ENCODE data around the gene ATF7IP.

ATF7IP gene

DNA sequence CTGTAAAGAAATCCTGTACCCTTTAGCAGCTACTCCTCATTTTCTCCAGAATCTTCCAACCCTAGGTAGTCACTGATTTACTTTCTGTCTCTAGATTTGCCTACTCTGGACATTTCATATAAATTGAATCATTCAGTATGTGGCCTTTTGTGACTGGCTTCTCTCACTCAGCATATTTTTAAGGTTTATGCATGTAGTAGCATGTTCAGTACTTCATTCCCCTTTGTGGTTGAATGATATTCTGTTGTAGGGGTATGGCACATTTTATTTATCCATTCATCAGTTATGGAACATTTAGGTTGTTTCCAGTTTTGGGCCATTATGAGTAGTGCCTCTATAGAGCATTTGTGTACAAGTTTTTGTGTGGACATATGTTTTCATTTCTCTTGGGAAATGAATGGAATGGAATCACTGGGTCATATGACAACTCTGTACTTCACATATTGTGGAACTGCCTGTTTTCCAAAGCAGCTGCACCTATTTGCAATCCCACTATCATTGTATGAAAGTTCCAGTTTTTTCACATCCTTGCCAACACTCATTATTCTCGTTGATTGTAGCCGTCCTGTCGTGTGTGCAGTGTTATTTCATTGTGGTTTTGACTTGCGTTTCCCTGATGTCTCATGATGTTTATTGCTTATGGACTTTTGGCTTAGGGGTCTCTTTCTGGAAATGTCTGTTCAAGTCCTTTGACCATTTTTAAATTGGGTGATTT is 57.2 kb downstream of the ATF7IP start:
- DNase-seq: no peak

DNA sequence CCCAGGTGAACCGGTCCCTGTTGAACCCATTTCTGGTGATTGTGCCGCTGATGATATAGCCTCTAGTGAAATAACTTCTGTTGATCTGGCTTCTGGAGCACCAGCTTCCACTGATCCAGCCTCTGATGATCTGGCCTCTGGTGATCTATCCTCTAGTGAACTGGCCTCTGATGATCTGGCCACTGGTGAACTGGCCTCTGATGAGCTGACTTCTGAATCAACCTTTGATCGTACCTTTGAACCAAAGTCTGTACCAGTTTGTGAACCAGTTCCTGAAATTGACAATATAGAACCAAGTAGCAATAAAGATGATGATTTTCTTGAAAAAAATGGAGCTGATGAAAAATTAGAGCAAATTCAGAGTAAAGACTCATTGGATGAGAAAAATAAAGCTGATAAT is 59.1 kb downstream of the ATF7IP start:
- DNase-seq: no peak

DNA sequence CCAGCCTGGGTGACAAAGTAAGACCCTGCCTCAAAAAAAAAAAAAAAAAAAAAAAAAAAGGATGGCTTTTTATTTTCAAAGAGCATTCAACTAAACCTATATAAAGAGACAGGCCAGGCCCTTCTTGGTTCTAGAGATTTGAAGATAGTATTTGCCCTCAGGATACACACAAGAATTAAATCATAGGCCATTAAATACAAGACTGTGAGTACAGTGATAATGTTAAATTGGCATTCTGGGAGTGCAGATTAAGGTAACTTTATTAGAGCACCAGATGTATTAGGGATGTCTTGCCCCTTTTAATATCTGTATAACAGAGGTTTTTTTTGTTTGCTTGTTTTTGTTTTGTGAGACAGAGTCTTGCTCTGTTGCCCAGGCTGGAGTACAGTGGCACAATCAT is 61.3 kb downstream of the ATF7IP start:
- no peak for DNase-seq

DNA sequence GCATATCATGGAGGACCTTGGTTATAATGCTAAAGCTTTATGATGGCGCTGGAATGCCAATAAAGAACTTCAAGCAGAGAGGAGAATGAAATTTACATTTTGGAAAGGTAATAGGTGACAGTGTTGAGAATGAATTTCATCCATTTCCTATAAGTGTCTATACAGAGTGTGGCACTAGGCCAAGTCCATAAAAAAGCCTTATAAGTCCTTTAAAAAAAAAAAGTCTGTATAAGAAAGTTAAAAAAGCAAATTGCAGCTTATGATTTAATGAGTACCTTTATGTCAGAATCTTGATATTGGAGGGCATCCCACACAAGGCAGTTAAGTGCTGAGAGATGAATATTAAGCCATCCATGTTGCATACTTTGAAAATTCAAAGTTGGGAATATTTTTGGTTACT is 62.4 kb downstream of the ATF7IP start:
- DNase-seq: no peak

DNA sequence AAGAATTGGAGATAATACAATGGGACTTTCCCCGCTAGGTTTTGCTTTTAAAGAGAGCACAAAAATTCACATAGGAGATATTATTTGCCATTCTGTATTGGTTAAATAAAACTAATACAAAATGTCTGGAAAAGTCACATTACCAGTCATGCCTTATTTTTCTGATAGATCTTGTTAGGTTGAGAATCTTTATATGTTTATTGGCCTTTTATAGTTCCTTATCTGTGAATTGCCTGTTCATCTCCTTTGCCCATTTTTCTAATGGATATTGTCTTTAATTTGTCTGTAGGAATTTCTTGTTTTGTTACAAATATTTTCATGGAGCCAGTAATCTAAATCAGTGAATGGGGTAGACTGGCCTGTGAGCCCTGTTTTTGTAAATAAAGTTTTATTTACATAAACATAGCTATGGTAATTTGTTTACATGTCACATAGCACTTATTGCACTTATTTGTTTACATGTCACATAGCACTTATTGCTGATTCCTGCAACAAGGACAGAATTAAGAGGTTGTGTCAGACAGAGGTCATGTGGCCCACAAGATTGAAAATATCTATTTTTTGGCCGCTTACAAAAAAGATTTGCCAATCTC is 65.0 kb downstream of the ATF7IP start:
- DNase-seq: no peak

DNA sequence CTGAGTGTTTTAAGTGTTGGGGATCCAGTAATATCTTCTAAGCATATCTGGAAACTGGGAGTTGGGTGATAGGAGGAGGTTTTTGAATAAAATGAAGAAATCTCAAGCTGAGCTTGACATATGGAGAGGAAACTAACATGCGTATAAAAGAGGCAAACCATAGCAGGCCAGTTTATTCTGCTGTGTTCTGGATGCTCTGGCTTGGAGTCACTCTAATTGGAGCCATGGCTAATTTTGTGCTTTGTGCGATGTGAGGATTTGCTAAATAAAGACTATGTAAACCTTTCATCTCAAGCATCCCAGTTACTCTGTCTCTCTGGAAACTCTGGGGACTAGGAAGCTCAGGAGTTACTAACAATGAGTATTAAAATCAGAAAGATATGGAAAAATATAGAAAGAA is 66.5 kb downstream of the ATF7IP start:
- no peak for DNase-seq

DNA sequence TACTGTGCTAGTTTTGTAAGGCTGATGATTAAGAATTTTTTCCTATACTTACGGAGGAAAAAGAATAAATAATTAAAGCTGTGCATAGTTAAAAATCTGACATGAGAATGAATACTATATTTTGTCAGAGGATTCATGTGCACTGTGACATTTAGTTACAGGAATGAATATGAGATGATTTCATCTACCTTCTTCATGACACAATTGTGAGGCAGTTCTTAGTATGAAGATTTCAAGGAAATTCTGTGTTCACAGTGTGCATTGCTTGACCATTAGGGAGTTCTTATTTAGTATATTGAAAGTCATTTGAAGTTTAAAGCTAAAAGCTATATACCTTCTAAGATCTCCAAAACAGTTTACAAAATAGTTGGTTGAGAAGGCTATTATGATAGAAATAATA is 70.1 kb downstream of the ATF7IP start:
- no peak for DNase-seq

DNA sequence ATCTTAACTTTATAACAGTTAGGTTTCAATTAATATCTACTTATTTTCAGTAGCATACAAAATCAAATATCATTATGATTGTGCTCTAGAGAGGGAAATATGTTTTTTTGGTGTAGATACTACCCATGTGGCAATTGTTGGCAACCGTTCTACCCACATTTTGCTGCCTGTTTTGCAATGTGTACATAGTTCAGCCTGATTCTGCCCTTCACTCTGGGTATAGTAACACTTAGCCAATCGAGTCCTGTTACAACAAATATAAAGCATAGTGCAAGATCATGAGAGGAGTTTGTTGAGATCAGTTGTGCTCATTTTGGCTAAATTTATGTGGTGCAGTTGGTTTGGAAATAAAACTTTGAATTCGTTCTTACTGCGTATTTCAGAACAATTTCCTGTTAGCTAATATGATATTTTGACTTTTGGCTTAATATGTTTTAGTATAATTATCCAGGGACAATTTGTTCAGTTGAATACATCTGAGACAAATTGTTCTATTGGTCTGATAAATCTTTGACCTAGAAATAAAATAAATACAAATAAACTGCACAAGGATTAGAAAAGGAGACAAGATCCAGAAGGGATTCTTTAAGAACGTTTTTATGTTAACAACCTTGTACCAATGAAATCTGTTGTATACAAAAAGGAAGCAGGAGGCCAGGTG is 76.9 kb downstream of the ATF7IP start:
- no peak for DNase-seq

DNA sequence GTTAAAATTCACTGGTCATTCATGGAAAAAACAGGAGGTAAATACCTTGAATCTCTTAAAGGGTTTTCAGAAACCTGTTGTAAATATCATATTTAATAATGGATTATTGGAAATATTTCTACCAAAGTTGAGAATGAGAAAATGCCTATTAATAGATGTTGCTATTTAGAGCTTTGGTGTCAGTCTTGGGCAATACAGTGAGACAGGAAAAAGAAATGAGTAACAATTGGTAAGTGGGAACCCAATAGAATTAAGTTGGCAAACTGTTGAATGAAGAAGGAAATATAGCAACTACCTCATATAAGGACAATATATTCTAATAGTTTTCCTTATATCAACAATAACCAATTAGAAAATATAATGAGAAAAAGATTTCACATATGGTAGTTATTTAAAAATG is 78.0 kb downstream of the ATF7IP start:
- no peak for DNase-seq

DNA sequence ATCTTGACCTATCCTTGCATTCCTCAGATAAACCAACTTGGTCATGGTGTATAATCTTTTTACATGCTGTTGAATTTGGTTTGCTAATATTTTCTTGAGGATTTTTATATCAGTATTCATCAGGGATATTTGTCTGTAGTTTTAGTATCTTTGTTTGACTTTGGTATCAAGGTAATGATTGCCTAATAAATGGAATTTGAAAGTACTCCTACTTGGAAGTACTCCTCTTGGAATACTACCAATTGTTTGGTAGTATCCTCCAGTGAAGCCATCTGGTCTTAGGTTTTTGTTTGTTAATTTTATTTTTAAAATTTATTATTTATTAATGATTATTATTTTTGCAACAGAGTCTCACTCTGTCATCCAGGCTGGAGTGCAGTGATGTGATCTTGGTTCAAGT is 85.0 kb downstream of the ATF7IP start:
- DNase-seq: no peak

DNA sequence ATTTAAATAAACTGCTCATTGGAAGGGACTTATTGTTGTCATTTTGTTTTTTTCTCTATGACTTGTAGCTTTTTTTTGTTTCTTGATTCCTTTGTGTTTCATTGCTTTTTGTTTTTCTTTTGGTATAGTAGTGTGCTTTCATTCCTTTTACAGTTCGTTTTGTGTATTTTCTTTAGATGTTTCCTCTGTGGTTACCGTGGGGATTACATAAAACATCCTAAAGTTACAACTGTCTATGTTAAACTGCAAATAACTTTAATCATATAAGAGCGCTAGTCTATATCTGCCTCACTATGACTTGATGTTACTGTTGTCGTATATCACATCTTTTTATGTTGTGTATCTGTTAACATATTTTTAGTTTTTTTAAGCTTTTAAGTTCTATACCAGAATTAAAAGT is 86.9 kb downstream of the ATF7IP start:
- DNase-seq: no peak

DNA sequence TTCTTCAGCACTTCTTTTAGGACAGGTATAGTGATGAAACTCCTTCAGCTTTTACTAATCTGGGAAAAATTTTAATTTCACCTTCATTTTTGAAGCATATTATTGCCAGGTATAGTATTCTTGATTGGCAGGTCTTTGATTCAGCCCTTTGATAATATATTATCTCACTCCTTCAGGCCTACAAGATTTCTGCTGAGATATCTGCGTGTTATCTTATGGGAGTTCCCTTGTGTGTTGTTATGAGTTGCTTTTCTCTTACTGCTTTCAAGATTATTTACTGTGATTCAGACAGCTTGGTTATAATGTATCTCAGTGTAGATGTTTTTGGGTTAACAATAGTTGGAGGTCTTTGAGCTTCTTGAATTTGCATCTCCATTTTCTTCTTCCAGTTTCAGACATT is 87.4 kb downstream of the ATF7IP start:
- DNase-seq: no peak

DNA sequence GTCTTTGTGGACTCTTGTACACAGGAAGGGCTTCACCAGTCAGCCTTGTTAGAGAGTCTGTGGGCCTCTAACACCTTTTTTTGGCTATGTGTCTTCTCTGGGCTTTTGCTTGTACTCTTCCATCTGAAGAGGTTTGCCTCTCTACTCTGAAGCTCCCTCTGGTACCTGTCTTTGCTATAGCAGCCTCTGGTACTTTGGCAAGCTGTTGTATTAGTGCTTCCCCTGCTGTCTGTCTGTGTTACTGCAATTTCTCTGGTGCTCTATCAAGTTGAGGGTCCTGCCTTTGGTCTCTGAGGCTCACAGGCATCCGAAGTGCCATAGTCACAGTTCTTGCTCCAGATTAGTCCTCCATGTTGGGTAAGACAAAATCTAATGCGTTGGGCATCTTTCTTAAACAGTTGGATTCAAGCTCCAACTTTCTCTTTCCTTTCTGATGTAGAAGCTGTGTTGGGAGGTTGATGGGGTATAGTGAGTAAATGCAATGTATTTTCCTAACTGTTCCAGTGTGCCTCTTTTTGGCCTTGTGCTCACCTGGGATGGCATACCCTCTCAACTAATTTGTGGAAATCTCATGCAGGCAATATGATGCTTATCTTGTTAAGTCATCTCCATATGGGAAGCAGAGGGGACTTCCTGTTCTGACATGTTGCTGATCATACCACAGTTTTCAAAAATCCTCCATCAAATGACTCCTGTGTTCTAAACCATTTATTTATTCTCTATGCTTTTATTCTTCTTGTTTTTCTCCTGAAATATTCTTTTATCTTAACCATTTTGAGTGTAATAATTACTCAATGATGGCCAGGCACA is 88.8 kb downstream of the ATF7IP start:
- DNase-seq: no peak

DNA sequence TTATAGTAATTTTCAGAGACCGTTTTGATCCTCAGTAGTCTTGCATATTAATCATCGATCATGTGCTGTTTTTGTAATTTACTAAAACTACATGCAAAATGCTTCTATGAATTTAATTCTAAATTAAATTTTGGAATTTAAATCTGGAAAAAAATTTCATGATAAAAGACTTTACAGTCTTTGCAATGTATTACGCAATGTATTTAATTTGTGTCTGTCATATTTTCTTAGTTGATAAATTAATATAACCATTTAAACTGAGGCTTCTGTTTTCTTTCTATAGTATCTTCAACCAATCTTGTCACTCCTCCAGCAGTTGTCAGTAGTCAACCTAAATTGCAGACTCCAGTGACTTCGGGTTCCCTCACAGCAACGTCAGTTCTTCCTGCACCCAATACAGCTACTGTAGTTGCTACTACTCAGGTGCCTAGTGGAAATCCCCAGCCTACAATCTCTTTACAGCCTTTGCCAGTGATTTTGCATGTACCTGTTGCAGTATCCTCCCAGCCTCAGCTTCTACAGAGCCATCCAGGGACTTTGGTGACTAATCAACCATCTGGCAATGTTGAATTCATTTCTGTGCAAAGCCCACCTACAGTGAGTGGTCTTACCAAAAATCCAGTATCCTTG is 94.8 kb downstream of the ATF7IP start:
- no peak for DNase-seq

DNA sequence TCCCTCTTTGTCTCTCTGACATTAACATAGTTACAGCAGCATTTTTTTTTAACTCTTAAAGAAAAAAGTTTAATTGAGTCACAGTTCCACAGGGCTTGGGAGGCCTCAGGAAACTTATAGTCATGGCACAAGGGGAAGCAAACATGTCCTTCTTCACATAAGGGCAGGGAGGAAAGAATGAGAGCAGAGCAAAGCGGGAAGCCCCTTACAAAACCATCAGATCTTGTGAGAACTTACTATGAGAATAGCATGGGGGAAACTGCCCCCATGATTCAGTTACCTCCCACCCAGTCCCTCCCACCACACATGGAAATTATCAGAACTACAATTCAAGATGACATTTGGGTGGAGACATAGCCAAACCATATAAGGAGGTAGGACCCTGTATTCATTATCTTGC is 106.0 kb downstream of the ATF7IP start:
- DNase-seq: no peak

DNA sequence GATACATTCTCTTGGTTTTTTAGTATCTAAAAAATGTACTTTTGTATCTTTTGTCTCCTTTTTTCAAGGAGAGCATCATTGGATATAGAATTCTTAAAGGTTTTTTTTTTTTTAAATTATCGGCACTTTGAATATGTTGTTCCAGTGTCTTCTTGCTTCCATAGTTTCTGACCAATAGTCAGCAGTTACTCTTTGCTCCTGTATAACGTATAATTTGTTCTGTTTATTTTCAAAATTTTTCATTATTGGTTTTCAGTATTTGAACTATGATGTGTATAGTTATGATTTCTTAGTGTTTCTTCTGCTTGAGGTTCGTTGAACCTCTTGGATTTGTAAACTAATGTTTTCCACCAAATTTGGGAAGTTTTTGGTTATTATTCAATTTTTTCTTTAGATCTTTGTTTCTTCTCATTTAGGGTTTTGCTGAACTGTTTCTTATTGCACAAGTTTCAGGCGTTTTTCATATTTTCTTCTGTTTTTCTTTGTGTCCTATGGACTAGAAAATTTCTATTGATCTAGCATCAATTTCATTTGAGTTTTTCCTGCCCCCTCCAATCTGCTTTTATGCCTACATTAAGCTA is 108.3 kb downstream of the ATF7IP start:
- DNase-seq: no peak

DNA sequence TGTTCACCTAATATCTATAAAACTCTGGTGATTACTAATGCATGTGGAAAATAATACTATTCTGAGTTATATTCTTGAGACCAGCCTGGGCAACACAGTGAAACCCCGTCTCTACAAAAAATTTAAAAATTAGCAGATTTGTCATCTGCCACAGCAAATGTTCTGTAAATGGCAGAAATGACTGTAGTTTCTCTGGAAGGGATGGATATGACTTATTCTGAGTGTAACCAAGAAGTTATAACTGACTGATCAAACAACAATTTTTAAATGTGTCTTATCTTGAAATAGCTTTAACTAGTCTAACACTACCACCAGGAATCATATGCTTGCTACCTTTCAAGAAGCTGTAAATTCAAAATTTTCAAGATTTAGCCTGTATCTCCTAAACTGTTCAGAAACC is 113.5 kb downstream of the ATF7IP start:
- no peak for DNase-seq

DNA sequence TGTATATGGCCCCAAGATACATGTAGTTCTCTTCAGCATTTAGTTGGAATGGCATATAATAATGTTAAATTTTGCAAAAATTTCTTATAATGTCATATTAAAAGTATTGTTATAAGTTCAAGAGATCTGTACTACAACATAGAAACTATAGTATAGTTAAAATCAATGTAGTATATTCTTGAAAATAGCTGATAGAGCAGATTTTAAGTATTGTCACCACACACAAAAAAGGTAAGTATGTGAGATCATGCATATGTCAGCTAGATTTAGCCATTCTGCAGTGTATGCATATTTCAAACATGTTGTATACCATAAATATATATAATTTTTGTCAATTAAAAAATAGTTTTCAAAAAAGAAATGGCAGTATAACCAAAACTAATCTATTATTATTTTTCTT is 115.7 kb downstream of the ATF7IP start:
- no peak for DNase-seq

DNA sequence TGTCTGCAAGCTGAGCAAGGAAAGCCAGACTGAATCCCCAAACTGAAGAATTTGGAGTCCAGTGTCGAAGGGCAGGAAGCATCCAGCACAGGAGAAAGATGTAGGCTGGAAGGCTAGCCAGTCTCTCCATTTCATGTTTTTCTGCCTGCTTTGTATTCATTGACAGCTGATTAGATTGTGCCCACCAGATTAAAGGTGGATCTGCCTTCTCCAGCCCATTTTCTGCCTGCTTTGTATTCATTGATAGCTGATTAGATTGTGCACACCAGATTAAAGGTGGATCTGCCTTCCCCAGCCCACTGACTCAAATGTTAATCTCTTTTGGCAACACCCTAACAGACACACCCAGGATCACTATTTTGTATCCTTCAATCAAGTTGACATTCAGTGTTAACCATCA is 116.9 kb downstream of the ATF7IP start:
- DNase-seq: no peak

DNA sequence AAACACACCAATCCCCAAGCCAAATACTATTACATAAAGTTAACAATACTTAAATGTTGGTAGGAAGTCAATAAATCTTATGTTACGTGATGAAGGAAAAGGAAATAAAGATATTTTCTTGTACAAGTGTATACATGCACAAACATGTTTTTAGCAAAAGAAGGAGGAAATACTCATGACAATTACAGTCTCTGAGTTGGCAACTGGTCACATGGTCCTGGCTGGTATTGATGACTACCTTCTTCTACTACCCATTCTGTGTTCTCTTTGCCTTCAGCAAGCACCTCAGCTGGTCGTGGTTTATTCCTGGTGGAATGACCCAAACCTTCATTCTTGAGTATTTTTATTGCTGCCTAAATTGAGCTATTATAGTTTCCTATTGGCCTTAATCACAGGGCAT is 117.4 kb downstream of the ATF7IP start:
- DNase-seq: no peak

DNA sequence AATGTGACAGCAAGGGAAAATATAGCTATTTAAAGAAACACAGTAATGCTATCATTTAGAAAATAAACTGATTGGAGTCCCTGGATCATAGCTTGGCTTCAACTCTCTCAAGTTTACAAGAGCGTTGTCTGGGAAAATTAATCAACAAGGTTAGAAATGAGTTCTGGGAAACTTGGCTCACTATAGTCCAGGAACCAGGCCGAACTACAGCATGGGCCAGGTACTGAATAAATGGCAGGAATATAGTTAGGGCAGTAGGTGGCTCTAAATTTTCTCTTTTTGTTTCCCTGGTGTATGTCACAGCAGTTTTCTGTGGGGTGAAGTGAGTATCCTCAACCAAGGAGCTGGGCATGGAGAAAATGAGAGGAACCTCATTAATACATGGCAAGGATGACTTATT is 129.8 kb downstream of the ATF7IP start:
- no peak for DNase-seq

DNA sequence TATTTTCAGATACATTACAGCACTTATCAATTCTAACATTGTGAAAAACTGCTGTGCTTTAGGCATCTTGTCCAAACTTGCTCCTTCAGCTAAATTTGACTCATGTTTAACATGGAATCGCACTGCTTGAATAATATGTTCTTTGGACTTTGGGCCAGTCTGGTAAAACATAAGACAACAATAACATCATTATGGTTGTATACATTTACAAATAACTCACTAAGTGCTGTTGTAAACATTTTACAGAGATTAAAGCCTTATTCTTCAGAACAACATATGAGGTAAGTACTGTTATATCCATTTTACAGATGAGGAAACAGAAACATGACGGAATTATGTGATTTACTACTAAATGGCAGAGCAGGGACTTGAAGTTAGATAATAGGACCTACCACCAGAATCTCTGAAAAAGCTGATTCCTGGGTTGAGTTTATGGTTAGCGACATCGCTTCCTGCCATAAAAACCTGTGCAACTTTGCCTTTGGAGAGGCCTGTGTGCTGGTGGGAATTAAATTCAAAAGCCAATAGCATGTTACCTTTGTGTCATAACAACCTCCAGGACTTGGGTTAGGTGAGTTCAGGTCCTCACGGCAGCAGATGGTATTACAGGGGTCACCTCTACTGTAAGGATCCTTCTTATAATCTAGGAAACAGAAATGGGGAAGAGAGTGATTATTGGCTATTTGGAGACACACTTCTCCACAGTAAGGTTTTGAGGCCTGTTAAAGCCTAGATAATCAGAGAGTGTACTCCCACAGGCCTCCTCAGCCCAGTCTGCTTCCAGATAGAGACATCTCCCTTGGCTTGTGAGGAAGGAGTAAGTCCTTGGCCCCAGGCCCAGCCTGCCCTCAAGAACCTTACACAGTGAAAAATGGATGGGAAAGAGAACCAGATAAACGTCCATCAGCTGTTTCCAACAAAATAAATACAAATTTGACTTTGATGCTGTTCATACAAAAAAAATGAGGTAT is 140.4 kb downstream of the ATF7IP start:
- no peak for DNase-seq

All from left hindlimb (tissue), 1 donor.